Body of pancreas (tissue), 4 donors: Measurements from ENCODE around the gene SLC38A10.

Experiments used
- POLR2A ChIP-seq, 3 donors: fragments of 450-650 bp; IDR thresholded peaks; one replicate each; pipeline ENCODE4 v1.6.1; 2016; ENCODE audit warnings: antibody characterized with exemption in 3 of 3, mild to moderate bottlenecking in 2 of 3
- TF ChIP-seq, protein P1 (sequence below), 7 experiments: fragments of 450-650 bp in 4 of 7; fragments of 200-600 bp in 3 of 7; sonication (generic) in 3 of 7; IDR thresholded peaks; one replicate each; pipeline ENCODE4 v1.5.1; 2016 to 2019; ENCODE audit warnings: antibody characterized with exemption in 7 of 7

DNA sequence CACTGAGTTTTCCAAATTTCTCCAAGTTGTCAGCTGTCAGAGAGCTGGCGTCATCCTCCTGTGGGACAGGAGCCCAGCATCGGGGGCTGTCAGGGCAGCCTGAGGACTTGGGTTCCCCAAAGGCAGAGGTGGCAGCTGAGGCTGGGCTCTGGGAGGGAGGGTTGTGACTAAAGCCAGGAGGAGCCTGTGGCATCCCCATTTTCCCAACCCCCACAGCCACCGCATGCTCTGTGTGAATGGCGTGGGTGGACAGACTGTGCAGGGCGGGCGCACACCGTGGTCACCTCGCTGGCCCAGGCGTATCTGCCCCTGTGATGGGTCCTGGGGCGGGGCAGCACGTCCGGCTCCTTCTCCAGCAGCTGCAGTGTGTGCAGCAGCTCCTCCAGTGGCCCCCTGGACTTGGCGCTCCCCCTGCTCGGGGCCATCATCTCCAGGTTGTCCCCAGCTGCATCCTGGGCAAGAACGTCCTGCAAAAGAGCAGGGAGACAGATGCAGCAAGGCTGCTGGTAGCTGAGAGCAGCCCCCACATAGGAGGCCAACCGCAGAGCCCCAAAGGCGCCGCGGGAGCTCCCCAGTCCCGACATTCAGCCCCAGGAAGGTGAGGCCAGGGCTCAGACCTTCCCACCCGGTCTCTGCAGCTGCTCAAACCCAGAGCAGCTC is 97.1 kb downstream of the SLC38A10 start:
- TF ChIP-seq, protein P1, sequence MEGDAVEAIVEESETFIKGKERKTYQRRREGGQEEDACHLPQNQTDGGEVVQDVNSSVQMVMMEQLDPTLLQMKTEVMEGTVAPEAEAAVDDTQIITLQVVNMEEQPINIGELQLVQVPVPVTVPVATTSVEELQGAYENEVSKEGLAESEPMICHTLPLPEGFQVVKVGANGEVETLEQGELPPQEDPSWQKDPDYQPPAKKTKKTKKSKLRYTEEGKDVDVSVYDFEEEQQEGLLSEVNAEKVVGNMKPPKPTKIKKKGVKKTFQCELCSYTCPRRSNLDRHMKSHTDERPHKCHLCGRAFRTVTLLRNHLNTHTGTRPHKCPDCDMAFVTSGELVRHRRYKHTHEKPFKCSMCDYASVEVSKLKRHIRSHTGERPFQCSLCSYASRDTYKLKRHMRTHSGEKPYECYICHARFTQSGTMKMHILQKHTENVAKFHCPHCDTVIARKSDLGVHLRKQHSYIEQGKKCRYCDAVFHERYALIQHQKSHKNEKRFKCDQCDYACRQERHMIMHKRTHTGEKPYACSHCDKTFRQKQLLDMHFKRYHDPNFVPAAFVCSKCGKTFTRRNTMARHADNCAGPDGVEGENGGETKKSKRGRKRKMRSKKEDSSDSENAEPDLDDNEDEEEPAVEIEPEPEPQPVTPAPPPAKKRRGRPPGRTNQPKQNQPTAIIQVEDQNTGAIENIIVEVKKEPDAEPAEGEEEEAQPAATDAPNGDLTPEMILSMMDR (IDR thresholded peaks at IDR 0.05), result no peak
- no peak for TF ChIP-seq POLR2A (IDR thresholded peaks at IDR 0.05)
